Neuron (in vitro differentiated cells): ENCODE measurements around the gene GNAS-AS1.

Source experiments
- H2AFZ ChIP-seq: one replicate; pipeline ENCODE4 v1.6.1; 2013; ENCODE audit warnings: low read depth, mild to moderate bottlenecking, inconsistent platforms, low read length, moderate library complexity
- H3K27me3 ChIP-seq: one replicate; pipeline ENCODE4 v1.6.1; 2013; ENCODE audit warnings: low read length; ENCODE audit not compliant: insufficient read depth
- H3K36me3 ChIP-seq: one replicate; pipeline ENCODE4 v1.6.1; 2013; ENCODE audit warnings: low read length; ENCODE audit not compliant: insufficient read depth
- H3K4me1 ChIP-seq: one replicate; pipeline ENCODE4 v1.6.1; 2013; ENCODE audit warnings: low read length; ENCODE audit not compliant: insufficient read depth
- H3K4me3 ChIP-seq: 2 replicates; pipeline ENCODE4 v1.5.1; 2013; ENCODE audit warnings: mild to moderate bottlenecking, low read length, moderate library complexity
- H3K9me3 ChIP-seq: one replicate; pipeline ENCODE4 v1.6.1; 2013; ENCODE audit warnings: low read length

GNAS-AS1 gene

DNA sequence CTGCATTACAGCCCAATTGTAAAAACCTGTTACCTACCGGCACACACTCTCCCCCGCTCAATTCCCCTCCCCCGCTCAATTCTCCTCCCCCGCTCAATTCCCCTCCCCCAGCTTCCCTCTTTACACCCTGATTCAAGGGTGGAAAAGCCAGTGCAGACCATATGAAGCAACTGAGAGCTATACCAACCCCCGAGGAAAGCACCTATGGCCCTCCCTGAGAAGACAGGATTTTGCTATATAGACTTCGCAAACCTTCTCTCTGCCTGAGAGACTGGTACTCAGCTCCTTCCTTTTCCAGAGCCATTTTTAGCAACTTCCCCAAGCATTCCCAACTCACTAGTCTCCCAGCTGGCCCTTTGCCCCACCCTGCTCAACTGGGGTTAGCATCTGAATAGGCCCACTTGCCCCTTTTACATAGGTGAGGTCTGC lies 7.6 kb downstream of the GNAS-AS1 start:
- Histone ChIP-seq H3K4me1 (peaks cover 12% of the 10 kb centered on the region), H3K4me3 (no peak overlapping the region), H2AFZ (no peak overlapping the region), H3K9me3 (no peaks in the 10 kb centered on the region), H3K36me3 (no peaks in the 10 kb centered on the region), H3K27me3 (peaks cover 98% of the 10 kb centered on the region)

DNA sequence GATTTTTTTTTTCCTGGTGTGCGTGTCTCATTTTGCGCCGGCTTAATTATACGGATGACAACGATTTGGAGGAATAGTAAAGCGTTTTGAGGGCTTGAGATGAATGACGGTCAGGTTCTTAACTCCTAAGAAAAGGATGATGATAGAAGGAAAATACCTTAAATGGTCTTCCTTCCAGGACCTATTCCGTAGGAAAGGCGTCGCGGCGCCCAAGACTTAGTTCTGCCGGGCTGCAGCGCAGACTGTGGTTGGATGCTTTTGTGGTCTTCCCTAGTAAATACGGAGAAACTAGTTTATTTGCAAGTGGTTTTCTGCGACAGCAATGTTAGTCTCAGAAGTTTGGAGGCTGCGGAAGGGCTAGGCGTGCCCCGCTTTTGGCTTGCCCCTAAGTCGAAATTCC lies 8.4 kb downstream of the GNAS-AS1 start:
- no peaks in the 10 kb centered on the region for H3K36me3 ChIP-seq
- no peaks in the 10 kb centered on the region for H3K9me3 ChIP-seq
- H3K4me1 ChIP-seq = peaks cover 12% of the 10 kb centered on the region
- H2AFZ ChIP-seq = no peak overlapping the region
- H3K4me3 ChIP-seq = no peak overlapping the region
- peaks cover 98% of the 10 kb centered on the region for H3K27me3 ChIP-seq

DNA sequence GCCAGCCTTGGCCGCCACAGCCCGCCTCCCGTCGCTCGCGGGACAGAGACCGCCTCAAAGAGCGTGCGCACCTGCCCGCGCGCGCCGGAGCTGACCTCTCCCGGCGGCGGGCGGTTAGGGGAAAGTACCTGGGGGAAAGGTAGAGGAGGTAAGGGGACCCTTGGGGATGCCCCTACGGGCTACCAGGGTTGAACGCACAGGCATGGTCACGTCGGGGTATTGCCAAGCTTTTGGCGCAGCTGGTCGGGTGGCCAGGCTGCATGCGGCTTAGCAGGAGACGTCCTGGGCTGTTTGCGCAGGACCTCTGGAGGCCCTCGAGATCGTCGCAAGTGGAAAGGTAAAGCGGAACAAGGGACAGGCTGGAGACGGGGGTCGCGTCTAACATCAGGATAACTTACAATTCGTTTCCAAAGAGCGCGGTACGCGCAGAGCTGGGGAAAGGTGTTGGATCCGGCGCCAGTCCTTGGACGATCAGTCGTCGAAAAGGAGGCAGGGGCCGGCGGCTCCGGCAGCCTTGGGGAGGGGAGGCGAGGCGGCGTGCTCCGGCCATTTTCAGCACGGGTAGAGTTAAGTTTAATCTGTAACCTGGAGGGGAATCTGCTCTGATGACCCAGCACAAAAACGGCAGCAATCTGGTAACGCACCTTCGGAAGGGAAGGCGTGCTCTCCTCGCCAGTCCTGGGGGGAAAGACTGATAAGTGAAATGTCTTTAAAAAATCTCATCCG lies 9.0 kb downstream of the GNAS-AS1 start:
- no peaks in the 10 kb centered on the region for H3K9me3 ChIP-seq
- H3K4me1 ChIP-seq = peaks cover 12% of the 10 kb centered on the region
- H3K36me3 ChIP-seq = no peaks in the 10 kb centered on the region
- no peak overlapping the region for H2AFZ ChIP-seq
- H3K27me3 ChIP-seq = peaks cover 98% of the 10 kb centered on the region
- H3K4me3 ChIP-seq = no peak overlapping the region

DNA sequence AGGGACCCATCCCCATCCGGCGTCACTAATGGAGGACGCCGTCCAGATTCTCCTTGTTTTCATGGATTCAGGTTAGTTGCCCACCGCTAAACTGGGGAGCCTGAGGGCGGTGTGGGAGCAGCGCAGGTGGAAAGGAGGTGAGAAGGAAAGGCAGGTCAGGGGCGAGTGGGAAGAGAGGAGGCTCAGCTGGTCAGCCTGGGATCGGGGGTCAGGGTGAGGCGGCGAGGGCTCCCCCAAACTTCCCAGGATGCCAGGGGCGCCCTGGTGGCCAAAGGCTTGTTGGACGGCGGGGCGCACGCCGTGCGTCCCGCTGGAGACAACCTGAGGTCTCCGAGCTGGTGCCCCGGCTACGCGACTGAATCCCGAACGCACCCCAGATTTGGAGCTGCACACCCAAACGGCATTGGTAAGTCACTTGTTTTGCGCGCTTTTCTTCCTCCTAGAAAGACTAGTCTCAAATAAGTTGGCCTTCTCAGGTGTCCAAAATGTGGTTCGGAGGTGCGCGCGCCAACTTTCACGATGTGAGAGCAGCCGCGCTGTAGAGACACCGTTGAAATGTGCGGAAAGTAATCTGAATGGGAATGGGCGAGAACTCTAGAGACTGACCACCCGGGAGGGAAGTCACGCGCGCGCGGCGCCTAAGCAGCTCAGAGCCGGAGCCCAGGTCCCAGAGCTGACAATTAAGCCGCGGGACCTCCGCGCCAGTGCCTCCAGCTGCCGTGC lies 9.7 kb downstream of the GNAS-AS1 start:
- Histone ChIP-seq H3K27me3 (peaks cover 96% of the 10 kb centered on the region), H2AFZ (no peak overlapping the region), H3K9me3 (no peaks in the 10 kb centered on the region), H3K4me1 (peaks cover 12% of the 10 kb centered on the region), H3K4me3 (no peak overlapping the region), H3K36me3 (no peaks in the 10 kb centered on the region)

DNA sequence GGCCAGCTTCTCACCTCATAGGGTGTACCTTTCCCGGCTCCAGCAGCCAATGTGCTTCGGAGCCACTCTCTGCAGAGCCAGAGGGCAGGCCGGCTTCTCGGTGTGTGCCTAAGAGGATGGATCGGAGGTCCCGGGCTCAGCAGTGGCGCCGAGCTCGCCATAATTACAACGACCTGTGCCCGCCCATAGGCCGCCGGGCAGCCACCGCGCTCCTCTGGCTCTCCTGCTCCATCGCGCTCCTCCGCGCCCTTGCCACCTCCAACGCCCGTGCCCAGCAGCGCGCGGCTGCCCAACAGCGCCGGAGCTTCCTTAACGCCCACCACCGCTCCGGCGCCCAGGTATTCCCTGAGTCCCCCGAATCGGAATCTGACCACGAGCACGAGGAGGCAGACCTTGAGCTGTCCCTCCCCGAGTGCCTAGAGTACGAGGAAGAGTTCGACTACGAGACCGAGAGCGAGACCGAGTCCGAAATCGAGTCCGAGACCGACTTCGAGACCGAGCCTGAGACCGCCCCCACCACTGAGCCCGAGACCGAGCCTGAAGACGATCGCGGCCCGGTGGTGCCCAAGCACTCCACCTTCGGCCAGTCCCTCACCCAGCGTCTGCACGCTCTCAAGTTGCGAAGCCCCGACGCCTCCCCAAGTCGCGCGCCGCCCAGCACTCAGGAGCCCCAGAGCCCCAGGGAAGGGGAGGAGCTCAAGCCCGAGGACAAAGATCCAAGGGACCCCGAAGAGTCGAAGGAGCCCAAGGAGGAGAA lies 10.5 kb downstream of the GNAS-AS1 start:
- peaks cover 96% of the 10 kb centered on the region for H3K27me3 ChIP-seq
- no peak overlapping the region for H2AFZ ChIP-seq
- H3K9me3 ChIP-seq = no peaks in the 10 kb centered on the region
- no peak overlapping the region for H3K4me3 ChIP-seq
- H3K36me3 ChIP-seq = no peaks in the 10 kb centered on the region
- H3K4me1 ChIP-seq = peaks cover 12% of the 10 kb centered on the region

DNA sequence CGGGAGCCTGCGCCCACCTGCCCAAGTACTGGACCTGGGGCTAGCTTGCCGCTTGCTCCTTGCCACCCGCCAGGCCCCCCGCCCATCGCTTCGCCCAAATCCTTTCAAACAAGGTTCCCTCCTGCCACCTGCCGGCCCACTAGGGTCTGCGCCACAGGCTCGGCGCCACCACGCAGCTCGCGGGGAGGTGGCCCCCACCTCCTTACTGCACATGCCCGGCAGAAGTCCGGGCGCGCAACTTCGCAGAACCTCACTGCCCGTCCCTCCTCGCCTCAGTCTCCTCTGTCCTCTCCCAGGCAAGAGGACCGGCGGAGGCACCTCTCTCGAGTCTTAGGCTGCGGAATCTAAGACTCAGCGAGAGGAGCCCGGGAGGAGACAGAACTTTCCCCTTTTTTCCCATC lies 11.2 kb downstream of the GNAS-AS1 start:
- Histone ChIP-seq H3K36me3 (no peaks in the 10 kb centered on the region), H2AFZ (no peak overlapping the region), H3K4me3 (peak overlapping the region; percentile 16), H3K27me3 (peaks cover 95% of the 10 kb centered on the region), H3K4me1 (peaks cover 12% of the 10 kb centered on the region), H3K9me3 (no peaks in the 10 kb centered on the region)

DNA sequence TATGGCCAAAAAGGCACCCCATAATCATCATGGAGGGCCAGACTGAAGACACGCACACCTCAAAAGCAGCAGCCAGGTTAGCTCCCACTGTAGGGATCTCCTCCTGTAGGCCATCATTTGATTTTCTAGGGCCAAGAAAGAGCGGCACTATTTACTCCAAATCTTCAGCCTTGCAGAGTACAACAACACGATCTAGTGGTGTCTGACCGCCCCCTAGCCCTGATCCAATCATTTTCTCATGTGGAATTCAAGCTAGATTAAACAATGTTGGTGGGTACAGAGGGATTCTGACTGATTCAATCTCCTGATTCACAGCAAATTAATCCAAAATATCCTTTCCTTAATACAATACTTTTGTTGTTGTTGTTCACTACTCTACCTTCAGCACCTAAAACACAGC lies 12.5 kb downstream of the GNAS-AS1 start:
- Histone ChIP-seq H3K9me3 (no peaks in the 10 kb centered on the region), H2AFZ (no peak overlapping the region), H3K4me1 (peaks cover 12% of the 10 kb centered on the region), H3K36me3 (no peaks in the 10 kb centered on the region), H3K4me3 (no peak overlapping the region), H3K27me3 (peaks cover 87% of the 10 kb centered on the region)

DNA sequence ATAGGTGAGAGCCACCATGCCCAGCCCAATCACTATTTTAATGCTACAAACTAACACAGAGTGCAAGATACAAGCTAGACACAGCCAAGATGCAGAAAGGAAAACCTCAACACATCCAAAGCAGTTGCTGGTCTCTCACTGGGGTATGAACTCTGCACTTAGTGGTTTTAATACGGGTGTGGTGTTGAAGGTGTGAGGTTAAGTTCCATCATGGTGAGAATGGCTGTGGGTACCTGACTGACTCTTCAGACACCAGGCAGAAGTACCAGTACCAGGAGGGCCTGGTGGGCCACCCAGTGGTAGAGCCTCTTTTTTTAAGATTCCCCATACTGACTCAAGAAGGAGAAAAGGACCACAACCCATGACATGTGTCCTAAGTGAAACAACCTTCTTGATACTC lies 13.0 kb downstream of the GNAS-AS1 start:
- H3K27me3 ChIP-seq = peaks cover 87% of the 10 kb centered on the region
- H3K36me3 ChIP-seq = no peaks in the 10 kb centered on the region
- H3K4me1 ChIP-seq = peaks cover 12% of the 10 kb centered on the region
- no peak overlapping the region for H3K4me3 ChIP-seq
- H3K9me3 ChIP-seq = no peaks in the 10 kb centered on the region
- no peak overlapping the region for H2AFZ ChIP-seq

DNA sequence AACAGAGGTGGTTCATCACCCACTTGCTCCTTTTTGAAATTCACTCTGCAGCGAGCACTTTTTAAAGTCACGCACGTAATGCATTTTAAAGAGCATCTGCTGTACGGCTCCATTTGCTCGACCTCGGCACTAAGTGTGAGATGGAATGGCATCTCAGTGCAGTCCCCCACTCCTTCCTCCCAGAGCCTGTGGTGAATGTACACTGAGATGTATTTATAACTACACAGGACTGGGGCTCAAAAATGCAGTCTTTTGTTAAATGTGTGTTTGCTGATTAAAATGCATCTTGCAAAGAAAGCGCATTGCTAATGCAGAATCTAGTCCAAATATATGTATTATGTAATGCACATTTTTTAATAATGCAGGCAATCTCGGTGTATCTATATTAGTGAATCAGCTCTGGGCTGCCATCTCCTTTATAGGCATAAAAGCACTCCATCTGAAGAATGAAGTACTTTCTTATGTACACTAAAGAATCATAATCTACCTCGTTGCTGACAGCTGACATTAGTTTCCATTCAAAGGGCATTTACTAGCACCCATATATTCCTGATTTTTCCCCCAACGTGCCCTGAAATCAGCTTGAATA lies 14.0 kb downstream of the GNAS-AS1 start:
- Histone ChIP-seq H3K4me1 (peaks cover 12% of the 10 kb centered on the region), H3K4me3 (no peak overlapping the region), H3K27me3 (peaks cover 78% of the 10 kb centered on the region)

DNA sequence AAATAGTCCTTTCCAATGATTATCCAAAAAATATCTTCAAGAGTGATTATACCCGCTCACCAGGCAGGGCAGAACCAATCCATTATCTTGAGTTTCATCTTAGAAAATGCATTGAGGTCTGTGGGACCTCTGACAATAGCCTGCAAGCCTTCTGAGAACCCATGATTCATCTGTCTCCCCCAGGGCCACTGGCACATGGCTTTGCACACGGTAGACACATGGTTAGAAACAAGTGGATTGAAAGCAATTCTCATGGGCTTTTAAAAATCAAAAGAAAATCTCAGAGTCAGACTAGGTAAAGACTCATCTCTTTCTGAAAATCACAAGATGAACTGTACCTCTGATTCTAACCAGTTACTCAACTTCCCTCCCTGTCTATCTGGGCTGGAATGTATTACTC lies 15.5 kb downstream of the GNAS-AS1 start:
- H3K4me3 ChIP-seq = no peak overlapping the region
- H3K9me3 ChIP-seq = no peaks in the 10 kb centered on the region
- H3K36me3 ChIP-seq = no peaks in the 10 kb centered on the region
- H3K27me3 ChIP-seq = peaks cover 63% of the 10 kb centered on the region
- H3K4me1 ChIP-seq = peaks cover 12% of the 10 kb centered on the region
- H2AFZ ChIP-seq = no peak overlapping the region

More for the DNA sequence above, 14.0 kb downstream of the GNAS-AS1 start:
- H2AFZ ChIP-seq = no peak overlapping the region
- H3K36me3 ChIP-seq = no peaks in the 10 kb centered on the region
- H3K9me3 ChIP-seq = no peaks in the 10 kb centered on the region

DNA sequence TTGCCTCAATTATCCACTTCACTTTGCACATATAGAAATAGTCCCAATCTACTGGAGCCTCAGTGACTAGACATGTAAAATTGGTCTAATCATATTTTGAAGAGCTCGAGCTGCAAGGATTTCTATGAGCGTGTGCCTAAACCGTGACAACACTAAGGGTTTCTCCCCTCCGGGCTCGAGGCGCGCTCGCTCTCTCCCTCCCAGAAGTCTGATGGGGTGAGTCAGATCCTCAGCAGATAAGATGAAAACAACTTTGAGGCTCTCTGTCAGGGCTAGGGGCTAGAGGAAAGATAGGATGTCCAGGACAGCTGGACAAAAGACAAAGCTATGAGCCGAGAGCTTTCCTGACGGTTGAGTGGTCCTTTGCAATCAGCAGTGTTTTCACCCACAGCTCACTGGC lies 16.8 kb downstream of the GNAS-AS1 start:
- Histone ChIP-seq H3K4me1 (peaks cover 2% of the 10 kb centered on the region), H3K36me3 (no peaks in the 10 kb centered on the region), H2AFZ (no peak overlapping the region), H3K4me3 (no peak overlapping the region), H3K9me3 (no peaks in the 10 kb centered on the region), H3K27me3 (peaks cover 50% of the 10 kb centered on the region)

DNA sequence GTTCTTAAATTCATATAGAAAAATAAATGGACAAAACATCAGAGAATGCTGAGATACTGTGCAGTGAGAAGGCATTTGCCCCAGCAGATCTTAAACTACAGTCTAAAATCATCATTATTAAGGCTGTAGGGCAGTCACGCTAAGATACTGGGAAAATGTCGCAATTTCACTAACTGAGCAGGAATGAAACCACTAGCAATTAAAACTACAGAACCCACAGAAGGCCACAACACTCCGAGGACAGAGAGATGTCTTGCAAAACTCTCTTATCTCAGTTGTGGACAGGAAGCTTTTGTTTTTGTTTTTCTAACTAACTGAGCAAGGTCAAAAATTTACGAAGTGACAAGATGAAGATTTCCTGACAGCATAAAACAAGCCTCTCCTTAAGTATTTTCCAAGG lies 18.2 kb downstream of the GNAS-AS1 start:
- peaks cover 37% of the 10 kb centered on the region for H3K27me3 ChIP-seq
- H3K36me3 ChIP-seq = no peaks in the 10 kb centered on the region

DNA sequence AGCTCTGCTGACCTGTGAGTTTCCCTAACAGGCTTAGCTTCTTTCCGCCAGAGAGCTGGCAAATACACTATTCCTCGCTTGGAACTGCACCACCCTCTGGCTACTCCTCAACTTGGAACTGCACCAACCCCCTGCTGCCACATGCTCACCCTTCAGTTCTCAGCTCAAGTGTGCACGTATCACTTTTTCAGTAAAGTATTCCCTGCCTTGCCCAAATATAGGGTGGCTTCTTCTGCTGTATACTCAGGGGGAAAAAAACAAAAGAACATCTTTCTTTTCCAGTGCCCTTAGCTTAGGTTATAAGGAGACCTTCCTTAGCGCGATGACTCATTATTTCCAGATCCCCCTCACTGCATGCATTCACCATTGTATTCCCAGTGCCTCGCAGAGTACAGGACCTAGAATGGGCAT lies 21.2 kb downstream of the GNAS-AS1 start:
- Histone ChIP-seq H3K27me3 (peaks cover 17% of the 10 kb centered on the region), H3K36me3 (no peaks in the 10 kb centered on the region), H2AFZ (no peak overlapping the region), H3K9me3 (no peaks in the 10 kb centered on the region), H3K4me3 (no peak overlapping the region), H3K4me1 (no peaks in the 10 kb centered on the region)

More for the DNA sequence above, 18.2 kb downstream of the GNAS-AS1 start:
- Histone ChIP-seq H2AFZ (no peak overlapping the region), H3K9me3 (no peaks in the 10 kb centered on the region), H3K4me1 (no peaks in the 10 kb centered on the region), H3K4me3 (no peak overlapping the region)
